NOMO-1 treated with DMSO at 0.1 percent for 48 hours (cell line): Measurements from ENCODE around the gene USH2A.

Experiments used
- DNase-seq: peaks from one replicate; lab custom pipeline; 2025; ENCODE audit not compliant: unreplicated experiment; lab: John Stamatoyannopoulos, UW

Gene USH2A

DNA sequence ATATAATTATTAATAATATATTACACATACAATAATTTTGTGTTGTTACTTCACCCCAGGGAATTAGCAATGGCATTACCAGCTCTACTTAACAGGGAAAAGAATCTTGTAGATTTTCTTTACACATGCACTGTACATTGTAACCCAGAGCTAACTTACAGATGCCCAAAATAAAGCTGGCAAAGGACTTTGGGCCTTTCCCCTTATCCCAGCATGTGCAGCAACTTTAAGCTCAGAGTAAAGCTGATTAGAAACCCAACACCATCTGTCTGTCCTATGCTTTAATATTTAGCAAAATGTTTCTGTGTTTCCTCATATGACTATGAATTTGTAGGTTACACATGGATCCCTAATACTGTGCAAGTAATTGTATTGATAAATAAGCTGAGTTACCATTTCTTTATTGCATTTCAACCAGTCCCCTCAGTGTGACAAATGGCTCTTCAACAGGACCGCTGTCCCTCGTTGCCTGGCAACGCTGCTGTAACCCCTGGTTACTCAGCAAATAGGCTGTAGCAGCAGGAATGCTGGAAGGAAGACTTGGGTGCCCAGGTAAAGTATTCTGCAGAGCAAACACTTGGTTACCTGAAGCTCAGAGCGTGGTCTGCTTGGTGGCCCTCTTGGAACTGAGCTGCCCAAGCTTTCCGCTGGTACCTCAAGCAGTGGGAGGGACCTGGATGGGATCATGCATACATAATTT lies at the start of gene USH2A:
USH2A (minus strand) TSS at position 628 of the 700 bp plus-strand sequence. CDS start 1,112 bp downstream, outside the sequence.
- no peak for DNase-seq

DNA sequence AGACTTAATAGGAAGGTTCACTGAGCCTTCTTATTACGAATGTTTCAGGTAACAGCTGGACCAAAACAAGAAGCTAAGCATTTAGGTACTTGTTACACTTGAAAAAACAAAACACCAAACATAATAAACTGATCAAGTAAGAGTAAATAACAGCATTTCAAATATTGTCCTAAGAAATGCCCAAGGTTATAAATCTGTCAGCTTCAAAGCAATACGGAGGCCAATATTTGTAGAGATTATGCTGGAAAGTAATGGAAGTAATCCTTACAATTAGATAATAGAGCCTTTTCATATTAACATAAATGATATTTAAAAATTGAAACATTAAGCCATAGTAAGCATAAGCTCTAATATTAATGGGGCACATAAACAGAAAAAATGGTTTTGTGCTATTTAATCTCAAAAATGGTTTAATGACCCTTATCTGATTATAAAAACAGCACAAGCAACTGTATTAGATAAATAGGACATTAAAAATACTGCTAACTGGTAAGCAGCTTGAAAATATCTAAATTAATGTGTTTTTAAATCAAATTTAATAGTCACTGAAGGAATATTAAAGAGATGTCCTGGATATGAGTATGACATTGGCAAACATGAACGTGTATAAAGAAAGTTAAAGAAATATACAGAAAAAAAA lies 43.0 kb upstream of the USH2A start:
- DNase-seq: no peak

DNA sequence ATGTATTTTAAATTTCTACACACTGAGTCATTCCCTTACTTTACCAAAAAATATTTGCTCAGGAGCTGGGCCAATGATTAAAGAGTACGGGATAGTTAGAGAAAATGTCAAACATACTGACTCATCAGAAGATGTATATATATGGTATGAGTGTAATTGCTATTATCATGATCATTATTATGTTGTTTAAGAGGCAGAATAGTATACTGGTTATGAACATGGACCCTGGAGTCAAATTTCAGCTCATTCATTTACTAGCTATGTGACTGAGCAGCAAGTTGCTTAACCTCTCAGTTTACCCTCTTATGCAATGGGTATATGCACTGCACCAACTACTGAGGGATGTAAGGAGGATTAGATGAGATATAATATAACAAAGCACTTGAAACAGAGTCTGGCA lies 41.2 kb upstream of the USH2A start:
- DNase-seq: no peak

DNA sequence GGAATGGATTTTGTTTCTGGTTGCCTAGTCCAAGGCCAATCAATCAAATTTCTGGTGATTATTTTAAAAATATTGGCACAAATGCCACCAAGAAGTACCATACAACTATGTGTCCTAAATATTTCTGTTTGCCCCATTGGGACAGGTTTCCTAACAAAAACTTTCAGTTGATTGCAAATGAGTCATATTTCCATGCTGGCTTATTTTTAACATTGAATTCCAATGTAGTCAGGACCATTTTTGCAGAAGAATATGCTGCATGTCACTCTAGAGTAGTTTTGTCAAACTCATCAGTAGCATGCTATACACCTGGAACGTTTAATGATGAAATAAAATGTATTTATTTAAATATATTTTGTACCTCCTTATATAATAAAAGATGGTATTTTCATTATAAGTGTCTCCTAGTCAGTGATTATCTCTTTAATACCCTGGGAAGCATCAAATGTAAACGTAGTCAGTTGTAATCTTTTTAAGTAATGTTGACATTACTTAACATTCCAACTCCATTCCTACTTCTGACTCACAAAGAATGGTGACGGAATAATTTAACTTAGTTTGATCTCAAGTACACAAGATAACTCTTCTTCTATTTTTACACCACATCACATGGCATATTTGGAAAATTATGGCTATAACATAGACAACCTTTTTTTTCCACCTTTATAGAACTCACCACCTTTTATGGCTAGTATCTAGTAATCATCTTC lies 39.0 kb upstream of the USH2A start:
- no peak for DNase-seq

GRCh38 chr1:216461466-216461865 lies 38.2 kb upstream of the USH2A start:
- no peak for DNase-seq

GRCh38 chr1:216459651-216460207 lies 36.5 kb upstream of the USH2A start:
- DNase-seq: no peak

GRCh38 chr1:216458812-216459211 lies 35.6 kb upstream of the USH2A start:
- DNase-seq: no peak

- DNase-seq: no peak
Measured at GRCh38 chr1:216457356-216457755, 34.1 kb upstream of the USH2A start.

GRCh38 chr1:216456682-216457081 lies 33.4 kb upstream of the USH2A start:
- no peak for DNase-seq

DNA sequence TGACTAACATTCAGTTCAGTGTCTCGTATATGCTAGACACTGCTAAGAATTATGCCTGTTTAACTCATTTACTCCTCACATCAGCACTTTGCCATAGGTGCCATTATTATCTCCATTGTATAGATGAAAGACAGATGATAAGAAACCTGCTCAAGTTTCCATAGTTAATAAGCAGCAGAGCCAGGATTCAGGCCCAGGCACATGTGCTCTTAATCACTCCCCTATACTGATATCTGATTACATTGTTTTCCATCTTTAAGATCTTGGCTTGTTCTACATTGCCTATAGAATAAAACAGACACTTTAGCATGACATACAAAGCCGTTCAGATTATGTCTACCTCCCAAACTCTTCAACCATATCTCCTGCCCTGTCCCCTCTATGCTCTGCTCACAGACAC lies 30.5 kb upstream of the USH2A start:
- no peak for DNase-seq

GRCh38 chr1:216450227-216450626 lies 27.0 kb upstream of the USH2A start:
- no peak for DNase-seq

GRCh38 chr1:216448011-216448510 lies 24.8 kb upstream of the USH2A start:
- DNase-seq: no peak

DNA sequence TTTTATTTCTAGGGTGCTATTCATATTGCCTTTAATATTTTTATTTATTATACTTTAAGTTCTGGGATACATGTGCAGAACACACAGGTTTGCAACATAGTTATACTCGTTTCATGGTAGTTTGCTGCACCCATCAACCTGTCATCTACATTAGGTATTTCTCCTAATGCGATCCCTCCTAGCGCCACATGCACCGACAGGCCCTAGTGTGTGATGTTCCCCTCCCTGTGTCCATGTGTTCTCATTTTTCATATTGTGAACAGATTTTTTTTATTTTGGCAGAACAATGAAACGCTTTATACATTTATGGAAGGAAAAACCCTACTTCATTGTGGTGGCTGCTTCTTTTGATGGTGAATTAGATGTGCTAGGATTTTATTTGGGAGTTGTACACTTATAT lies 14.4 kb upstream of the USH2A start:
- no peak for DNase-seq

DNA sequence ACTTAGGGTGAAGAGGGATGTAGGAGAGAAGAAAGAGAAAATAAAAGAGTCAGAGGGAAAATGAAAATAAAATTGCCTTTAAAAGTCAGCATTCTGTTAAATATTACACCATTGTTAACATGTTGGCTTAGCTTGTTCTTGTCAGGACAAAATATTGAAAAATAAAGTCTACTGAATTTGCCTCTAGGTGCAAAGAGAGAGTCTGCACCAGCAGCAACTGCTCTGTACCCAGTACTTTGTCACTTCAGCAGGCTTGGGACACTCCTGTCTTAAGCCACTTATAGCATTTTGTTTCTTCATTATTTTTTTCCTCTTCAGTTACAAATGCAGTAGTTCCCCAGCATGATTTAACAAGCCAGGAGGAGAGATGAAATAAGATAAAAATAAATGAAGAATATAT lies 11.0 kb upstream of the USH2A start:
- DNase-seq: no peak

GRCh38 chr1:216433175-216433574 lies 9.9 kb upstream of the USH2A start:
- DNase-seq: no peak

- no peak for DNase-seq
Measured at GRCh38 chr1:216430744-216431143, 7.5 kb upstream of the USH2A start.

DNA sequence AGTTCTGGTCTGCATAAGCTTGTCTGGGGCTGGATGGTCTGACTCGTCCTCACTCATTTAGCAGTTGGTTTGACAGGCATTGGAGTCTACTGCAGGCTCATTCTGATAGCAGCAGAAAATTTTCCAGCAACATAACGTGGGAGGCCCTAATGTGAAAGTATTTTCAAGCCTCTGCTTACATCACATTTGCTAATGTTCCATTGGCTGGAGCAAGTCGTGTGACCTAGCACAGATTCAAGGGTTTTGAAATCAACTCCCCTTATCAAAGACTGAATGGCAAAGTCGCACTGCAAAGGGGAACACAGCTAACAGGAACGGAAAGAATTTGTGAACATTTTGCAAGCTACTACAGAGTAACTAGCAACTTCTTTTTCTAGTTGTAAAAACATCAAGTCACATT lies 2.3 kb upstream of the USH2A start:
- no peak for DNase-seq

GRCh38 chr1:216420746-216421145 lies 2.5 kb downstream of the USH2A start:
- DNase-seq: no peak

DNA sequence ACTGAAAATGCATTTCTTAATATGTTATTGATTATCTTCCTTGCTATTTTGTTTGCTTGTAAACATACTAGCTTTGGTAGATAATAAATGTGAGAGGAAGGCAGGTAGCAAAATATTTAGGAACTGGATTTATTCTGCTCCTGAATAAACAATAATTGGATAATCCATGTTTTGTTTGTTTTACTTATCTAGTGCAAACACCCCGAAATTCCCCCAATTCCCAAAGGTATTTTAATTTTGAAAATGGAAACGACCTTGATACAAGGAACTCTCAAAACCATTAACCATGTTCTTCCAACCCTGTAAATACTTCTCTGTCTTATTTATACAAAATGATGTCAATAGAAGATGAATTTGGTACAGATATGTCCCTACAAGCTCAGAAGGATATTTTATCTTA lies 3.0 kb downstream of the USH2A start:
- no peak for DNase-seq

- no peak for DNase-seq
Measured at GRCh38 chr1:216416488-216416887, 6.8 kb downstream of the USH2A start.

DNA sequence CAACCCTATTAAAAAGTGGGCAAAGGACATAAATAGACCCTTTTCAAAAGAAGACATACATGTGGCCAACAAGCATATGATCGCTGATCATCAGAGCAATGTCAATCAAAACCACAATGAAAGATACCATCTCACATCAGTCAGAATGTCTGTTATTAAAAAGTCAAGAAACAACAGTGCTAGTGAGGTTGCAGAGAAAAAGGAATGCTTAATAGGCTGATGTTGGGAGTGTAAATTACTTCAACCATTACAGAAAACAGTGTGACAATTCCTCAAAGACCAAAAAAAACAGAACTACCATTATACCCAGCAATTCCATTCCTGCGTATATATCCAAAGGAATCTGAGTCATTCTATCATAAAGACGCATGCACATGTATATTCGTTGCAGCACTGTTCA lies 13.2 kb downstream of the USH2A start:
- DNase-seq: no peak

DNA sequence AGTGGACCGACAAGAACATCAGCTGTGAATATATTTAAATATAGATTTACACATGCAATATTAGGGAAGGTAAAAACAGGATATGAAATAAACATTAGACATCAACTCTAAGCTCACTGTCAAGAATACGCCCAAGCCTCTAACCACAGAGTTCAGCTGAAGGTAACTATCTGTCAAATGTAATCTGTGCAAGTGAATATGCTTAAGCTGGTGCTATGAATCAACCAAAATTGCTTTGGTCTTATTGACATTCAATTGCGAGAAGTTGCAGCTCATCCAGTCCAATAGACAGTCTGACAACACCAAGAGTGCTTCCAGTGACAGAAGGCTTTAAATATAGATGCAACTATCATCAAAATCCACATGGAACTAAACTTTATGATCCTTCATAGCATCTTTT lies 32.3 kb downstream of the USH2A start:
- no peak for DNase-seq
